Ramos (cell line): ENCODE measurements around the gene RIOK2.

Experiments used
- in situ Hi-C: fragments of 300-500 bp; cut with MboI; formaldehyde crosslinking; loops from one replicate; pipeline ENCODE4 v1.14.3; 2022; ENCODE audit warnings: low sequenced_read_pairs; ENCODE audit not compliant: unreplicated experiment

Gene RIOK2

GRCh38 chr5:97131921-97132320 is 51.1 kb downstream of the RIOK2 start:
- in situ Hi-C loops: no loop called here

- in situ Hi-C loops: no loop called here
Measured at GRCh38 chr5:97131139-97131710, 51.8 kb downstream of the RIOK2 start.

DNA sequence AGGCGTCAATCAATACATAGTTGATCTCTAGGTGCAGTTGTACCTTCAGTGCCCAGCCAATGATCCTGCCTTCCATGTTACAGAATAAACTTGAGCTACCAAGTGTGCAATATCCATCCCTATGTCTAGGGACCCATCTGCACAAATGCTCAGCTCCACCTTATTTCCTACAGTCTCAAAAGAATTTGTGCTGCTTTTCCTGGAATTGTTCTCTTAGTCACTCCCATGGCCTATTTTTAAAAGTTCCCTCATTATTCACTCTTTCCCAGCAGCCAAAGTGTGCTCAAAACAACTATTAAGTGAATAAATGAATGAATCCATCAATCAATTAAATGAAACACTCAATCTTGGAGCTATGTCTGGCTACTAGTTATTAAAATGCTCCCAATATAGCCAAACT is 55.3 kb downstream of the RIOK2 start:
- in situ Hi-C loops: no loop called here

DNA sequence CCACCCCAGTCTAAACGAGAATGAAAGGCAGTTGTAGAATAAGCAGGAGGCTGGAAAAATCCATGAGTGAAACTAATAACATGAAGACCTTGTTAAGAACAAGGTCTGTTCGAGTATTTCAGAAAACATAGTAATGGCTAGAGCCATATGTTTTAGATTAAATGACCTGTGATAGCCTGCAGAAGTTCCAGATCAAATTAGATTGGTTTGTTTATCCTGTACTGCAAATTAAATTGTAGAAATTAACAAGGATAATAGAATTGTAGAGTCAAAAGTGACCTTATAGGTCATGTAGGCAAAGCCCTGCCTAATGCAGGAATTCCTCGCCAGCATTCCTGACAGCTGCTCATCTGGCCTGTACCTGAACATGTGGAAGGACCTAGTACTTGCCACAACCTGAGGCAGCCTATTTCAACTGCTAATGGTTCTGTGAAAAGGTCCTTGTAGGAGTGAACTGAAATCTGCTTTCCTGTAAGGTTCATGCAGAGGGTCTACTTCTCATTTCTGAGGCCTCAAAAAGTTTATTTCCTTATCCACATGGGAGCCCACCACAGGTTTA is 57.8 kb downstream of the RIOK2 start:
- in situ Hi-C loops: no loop called here

DNA sequence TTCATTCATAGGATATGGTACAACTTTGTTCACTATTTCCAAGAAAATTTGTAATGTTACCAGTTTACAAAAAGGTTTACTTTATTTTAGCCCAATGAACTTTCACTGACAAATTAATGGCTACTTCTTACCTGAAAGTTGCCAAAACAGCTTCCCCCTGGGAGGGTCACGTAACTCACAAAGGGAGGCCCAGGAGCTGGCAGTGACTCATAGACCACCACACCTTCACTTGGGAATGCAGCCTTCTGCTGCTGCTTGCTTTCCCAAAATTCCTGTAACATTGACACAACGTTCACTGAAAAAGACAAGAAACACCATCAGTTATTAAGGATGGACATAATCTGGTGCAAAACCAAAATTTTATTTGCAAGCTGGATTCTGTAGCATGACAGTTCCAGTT is 58.7 kb downstream of the RIOK2 start:
- in situ Hi-C loops: no loop called here

DNA sequence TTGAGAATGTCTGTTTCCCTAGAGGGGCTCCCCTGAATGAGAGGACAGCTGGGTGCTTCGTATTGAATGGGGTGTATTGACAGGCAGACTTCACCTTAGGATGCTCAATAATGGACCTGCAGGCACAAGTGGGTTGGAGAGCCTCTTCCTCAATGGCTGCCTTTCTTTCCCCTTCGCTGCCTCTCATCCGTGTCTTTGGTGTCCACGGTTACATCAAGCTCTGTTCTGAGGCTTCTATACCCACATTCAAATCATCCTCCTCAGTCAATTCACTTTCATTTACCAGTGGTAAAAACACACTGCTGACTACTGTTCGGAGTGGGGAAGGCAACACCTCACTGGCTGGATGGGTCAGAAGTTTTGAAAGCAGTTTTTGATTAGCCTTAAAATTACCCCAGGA is 61.2 kb downstream of the RIOK2 start:
- in situ Hi-C loops: no loop called here

DNA sequence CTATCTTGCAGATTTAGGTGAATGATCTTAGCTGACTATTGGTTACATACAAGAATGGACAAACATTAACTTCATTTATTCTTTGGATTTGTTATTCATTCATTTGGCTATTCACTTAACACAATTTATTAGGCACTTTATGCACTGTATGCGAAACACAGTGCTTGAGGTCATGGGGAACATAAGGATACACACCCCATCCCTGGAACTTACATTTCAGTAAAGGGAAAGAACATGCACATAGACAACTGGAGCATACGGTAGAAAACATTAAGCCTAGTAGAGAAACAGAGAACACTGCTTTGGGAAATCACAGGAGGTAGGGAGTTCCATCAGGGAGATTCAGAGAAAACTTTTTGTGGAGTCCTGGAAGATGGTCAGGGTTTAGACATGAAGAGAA is 62.9 kb downstream of the RIOK2 start:
- in situ Hi-C loops: no loop called here

DNA sequence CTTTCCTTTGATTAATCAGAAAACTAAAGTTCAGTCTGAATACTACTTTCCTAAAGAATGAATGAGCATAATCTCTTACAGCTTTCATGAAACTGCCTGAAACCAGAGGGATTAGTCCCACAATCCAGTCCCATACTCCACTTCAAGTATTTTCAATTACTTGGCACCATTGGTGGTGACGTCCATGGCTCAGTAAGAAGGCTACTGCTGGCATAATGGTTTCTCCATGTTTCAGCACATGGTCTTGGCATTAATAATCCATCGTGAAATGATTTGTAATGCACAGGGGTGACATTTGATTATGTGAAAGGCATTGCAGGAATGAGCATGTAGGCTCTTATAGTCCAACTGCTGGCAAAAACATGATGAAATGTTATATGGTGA is 64.0 kb downstream of the RIOK2 start:
- in situ Hi-C loops: no loop called here

DNA sequence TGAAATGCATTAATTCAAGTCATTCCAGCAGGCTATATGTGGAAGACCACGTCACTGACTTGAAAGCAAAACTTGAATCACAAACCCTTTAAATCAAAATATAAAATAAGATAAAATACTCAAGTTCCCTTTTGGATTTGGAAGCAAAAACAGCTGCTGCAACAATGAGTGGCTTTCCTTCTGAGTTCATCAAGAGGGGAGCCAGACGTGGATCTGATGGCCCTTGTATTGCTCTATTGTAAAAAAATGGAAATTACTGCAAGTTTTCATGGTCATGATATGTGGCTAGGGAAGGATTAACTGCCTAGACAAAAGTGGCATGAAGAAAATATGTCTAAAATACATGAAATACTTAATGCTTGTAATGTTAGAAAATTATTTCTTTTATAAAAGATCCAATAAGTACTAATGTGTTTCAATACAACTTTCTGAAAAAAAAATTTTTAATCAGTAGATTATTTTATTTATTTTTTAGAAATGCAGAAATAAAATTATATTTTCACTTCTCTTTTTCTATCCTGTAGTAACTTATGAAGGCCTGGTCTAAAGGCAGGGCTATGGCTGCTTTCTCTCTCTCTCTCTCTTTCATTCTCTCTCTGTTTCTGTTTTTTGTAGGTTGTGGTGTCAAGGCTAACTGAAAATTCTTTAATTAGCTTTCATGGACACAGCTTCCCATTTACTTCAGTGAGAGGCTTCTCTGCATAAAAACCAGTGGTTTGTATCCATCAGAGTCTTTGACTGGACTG is 64.6 kb downstream of the RIOK2 start:
- in situ Hi-C loops: no loop called here

- in situ Hi-C loops: no loop called here
Measured at GRCh38 chr5:97115932-97116331, 67.1 kb downstream of the RIOK2 start.

DNA sequence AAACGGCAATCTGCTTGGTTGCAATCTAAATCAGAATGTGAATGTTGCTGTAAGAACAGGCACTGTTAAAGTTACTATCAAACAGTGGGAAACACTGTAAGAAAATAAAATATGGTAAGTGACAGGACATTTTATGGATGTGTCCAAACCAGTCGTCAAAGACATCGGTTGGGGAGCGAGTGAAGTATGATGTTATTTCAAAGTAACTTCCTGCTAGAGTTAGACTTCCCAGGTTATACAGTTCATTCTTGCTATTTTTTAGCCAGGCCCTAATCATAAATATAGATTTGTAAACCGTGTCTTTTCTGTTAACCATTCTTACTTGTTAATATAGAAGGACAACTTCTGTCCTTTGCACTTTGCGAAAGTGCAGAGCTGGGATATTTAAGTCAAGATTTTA is 70.8 kb downstream of the RIOK2 start:
- in situ Hi-C loops: no loop called here

GRCh38 chr5:97111616-97112015 is 71.4 kb downstream of the RIOK2 start:
- in situ Hi-C loops: no loop called here

DNA sequence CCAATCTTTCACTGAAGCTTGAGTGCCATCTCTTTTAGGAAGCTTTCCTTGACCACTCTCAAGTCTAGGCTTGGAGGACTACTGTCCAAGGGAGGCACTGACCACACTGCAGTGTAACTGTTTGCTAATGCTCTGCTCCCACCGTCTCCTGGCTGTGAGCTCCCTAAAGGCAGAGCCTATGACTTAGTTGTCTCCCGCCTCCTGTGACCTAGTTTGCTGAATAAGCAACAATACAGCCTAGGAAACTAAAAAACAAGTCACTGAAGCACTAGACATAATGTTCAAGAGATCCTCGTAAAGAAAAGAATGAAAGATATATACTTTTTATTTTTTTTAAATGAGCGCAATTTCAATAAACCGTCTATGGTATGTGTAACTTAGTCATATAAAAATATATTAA is 72.0 kb downstream of the RIOK2 start:
- in situ Hi-C loops: no loop called here
